ENCODE data around the gene GPR37L1.

DNA sequence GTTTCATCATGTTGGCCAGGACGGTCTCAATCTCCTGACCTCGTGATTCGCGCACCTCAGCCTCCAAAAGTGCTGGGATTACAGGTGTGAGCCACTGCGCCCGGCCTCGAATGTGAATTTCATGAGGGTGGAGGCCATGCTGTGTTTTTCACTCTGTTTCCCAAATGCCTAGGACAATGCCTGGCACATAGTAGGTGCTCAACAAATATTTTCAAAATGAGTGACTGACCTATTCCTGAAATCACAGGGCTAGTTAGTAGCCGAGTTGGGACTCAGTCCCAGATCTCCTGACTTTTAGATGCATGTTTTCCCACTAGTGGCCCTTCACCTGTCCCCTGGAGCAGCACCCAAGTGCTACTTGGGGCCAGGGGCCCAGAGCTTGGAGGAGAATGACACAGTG, 6.4 kb upstream of the GPR37L1 start:
- TF ChIP-seq POLR2A (IDR thresholded peaks at IDR 0.05; ENCODE audit: low read depth, low read length), result no peak
- TF ChIP-seq, protein P1, sequence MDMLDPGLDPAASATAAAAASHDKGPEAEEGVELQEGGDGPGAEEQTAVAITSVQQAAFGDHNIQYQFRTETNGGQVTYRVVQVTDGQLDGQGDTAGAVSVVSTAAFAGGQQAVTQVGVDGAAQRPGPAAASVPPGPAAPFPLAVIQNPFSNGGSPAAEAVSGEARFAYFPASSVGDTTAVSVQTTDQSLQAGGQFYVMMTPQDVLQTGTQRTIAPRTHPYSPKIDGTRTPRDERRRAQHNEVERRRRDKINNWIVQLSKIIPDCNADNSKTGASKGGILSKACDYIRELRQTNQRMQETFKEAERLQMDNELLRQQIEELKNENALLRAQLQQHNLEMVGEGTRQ (IDR thresholded peaks at IDR 0.05; ENCODE audit: low read depth, low read length), result no peak
- TF ChIP-seq, protein P2, sequence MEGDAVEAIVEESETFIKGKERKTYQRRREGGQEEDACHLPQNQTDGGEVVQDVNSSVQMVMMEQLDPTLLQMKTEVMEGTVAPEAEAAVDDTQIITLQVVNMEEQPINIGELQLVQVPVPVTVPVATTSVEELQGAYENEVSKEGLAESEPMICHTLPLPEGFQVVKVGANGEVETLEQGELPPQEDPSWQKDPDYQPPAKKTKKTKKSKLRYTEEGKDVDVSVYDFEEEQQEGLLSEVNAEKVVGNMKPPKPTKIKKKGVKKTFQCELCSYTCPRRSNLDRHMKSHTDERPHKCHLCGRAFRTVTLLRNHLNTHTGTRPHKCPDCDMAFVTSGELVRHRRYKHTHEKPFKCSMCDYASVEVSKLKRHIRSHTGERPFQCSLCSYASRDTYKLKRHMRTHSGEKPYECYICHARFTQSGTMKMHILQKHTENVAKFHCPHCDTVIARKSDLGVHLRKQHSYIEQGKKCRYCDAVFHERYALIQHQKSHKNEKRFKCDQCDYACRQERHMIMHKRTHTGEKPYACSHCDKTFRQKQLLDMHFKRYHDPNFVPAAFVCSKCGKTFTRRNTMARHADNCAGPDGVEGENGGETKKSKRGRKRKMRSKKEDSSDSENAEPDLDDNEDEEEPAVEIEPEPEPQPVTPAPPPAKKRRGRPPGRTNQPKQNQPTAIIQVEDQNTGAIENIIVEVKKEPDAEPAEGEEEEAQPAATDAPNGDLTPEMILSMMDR (conservative IDR thresholded peaks at IDR 0.05; ENCODE audit: low read depth, low read length), result no peak

All from IMR-90 (cell line).